ENCODE results near the gene ARSG.

- TF ChIP-seq CTCF (conservative IDR thresholded peaks at IDR 0.05; ENCODE audit: low read depth in 2 of 2): no peak
- no peak for TF ChIP-seq EZH2phosphoT487 (IDR thresholded peaks at IDR 0.05; ENCODE audit: unreplicated experiment)
- TF ChIP-seq EZH2 (IDR thresholded peaks at IDR 0.05; ENCODE audit: low read depth, unreplicated experiment): no peak
- TF ChIP-seq REST (IDR thresholded peaks at IDR 0.05; ENCODE audit: unreplicated experiment): no peak
- TF ChIP-seq POLR2AphosphoS5 (IDR thresholded peaks at IDR 0.05; ENCODE audit: low read depth): no peak
- no peak for TF ChIP-seq CREB1 (CRISPR knock-in tag; IDR thresholded peaks at IDR 0.05; ENCODE audit: low read depth)
- no peak for TF ChIP-seq ZNF114 (CRISPR knock-in tag; IDR thresholded peaks at IDR 0.05)
- TF ChIP-seq JUNB (IDR thresholded peaks at IDR 0.05; ENCODE audit: unreplicated experiment): no peak
- TF ChIP-seq ZNF331 (CRISPR knock-in tag; IDR thresholded peaks at IDR 0.05; ENCODE audit: low read depth): no peak
- TF ChIP-seq STAT1 (IDR thresholded peaks at IDR 0.05; ENCODE audit: unreplicated experiment): no peak
- no peak for TF ChIP-seq NANOG (IDR thresholded peaks at IDR 0.05; ENCODE audit: borderline replicate concordance)
- TF ChIP-seq, protein P1, sequence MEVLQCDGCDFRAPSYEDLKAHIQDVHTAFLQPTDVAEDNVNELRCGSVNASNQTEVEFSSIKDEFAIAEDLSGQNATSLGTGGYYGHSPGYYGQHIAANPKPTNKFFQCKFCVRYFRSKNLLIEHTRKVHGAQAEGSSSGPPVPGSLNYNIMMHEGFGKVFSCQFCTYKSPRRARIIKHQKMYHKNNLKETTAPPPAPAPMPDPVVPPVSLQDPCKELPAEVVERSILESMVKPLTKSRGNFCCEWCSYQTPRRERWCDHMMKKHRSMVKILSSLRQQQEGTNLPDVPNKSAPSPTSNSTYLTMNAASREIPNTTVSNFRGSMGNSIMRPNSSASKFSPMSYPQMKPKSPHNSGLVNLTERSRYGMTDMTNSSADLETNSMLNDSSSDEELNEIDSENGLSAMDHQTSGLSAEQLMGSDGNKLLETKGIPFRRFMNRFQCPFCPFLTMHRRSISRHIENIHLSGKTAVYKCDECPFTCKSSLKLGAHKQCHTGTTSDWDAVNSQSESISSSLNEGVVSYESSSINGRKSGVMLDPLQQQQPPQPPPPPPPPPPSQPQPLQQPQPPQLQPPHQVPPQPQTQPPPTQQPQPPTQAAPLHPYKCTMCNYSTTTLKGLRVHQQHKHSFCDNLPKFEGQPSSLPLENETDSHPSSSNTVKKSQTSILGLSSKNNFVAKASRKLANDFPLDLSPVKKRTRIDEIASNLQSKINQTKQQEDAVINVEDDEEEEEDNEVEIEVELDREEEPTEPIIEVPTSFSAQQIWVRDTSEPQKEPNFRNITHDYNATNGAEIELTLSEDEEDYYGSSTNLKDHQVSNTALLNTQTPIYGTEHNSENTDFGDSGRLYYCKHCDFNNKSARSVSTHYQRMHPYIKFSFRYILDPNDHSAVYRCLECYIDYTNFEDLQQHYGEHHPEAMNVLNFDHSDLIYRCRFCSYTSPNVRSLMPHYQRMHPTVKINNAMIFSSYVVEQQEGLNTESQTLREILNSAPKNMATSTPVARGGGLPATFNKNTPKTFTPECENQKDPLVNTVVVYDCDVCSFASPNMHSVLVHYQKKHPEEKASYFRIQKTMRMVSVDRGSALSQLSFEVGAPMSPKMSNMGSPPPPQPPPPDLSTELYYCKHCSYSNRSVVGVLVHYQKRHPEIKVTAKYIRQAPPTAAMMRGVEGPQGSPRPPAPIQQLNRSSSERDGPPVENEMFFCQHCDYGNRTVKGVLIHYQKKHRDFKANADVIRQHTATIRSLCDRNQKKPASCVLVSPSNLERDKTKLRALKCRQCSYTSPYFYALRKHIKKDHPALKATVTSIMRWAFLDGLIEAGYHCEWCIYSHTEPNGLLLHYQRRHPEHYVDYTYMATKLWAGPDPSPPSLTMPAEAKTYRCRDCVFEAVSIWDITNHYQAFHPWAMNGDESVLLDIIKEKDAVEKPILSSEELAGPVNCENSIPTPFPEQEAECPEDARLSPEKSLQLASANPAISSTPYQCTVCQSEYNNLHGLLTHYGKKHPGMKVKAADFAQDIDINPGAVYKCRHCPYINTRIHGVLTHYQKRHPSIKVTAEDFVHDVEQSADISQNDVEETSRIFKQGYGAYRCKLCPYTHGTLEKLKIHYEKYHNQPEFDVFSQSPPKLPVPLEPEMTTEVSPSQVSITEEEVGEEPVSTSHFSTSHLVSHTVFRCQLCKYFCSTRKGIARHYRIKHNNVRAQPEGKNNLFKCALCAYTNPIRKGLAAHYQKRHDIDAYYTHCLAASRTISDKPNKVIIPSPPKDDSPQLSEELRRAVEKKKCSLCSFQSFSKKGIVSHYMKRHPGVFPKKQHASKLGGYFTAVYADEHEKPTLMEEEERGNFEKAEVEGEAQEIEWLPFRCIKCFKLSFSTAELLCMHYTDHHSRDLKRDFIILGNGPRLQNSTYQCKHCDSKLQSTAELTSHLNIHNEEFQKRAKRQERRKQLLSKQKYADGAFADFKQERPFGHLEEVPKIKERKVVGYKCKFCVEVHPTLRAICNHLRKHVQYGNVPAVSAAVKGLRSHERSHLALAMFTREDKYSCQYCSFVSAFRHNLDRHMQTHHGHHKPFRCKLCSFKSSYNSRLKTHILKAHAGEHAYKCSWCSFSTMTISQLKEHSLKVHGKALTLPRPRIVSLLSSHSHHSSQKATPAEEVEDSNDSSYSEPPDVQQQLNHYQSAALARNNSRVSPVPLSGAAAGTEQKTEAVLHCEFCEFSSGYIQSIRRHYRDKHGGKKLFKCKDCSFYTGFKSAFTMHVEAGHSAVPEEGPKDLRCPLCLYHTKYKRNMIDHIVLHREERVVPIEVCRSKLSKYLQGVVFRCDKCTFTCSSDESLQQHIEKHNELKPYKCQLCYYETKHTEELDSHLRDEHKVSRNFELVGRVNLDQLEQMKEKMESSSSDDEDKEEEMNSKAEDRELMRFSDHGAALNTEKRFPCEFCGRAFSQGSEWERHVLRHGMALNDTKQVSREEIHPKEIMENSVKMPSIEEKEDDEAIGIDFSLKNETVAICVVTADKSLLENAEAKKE (CRISPR knock-in tag; IDR thresholded peaks at IDR 0.05): no peak
These were observed 91.3 kb downstream of the ARSG start for GRCh38 chr17:68382582-68383085.
